Right lobe of liver (tissue), 6 donors: ENCODE results near the gene PGBD2. TPM values are rescaled to one million over a fixed set of nuclear protein-coding genes. Genes with fewer than 3 reads are reported as not detected.
A peak's percentile ranks its signal among the peaks of the same experiment; 100 is the strongest.

Source experiments
- ATAC-seq, 4 donors: fragments of 200-7000 bp; cut with Tn5 transposase; one replicate each; pipeline ENCODE4 v1.9.1; 2020; ENCODE audit warnings: mild to moderate bottlenecking in 4 of 4, moderate library complexity in 4 of 4
- DNase-seq, 3 donors: peaks; one replicate each; pipeline ENCODE4 v3.0.0-alpha.2; 2020
- H3K27ac ChIP-seq, 3 donors: fragments of 200-600 bp; one replicate each; pipeline ENCODE4 v1.8.0; 2022
- H3K27me3 ChIP-seq, 2 donors: fragments of 200-600 bp; one replicate each; pipeline ENCODE4 v1.8.0; 2022
- H3K36me3 ChIP-seq, 4 donors: fragments of 200-600 bp; sonication (generic) in 1 of 4; one replicate each; pipeline versions ENCODE4 v1.5.1 to v1.8.0; 2017 to 2022; ENCODE audit warnings: control low read depth in 1 of 4
- H3K4me1 ChIP-seq, 4 donors: fragments of 200-600 bp; sonication (generic) in 1 of 4; one replicate each; pipeline versions ENCODE4 v1.5.1 to v1.8.0; 2017 to 2022; ENCODE audit warnings: control low read depth in 1 of 4
- H3K4me3 ChIP-seq, 3 donors: fragments of 200-600 bp; one replicate each; pipeline ENCODE4 v1.8.0; 2022
- H3K9me3 ChIP-seq, 4 donors: fragments of 200-600 bp; sonication (generic) in 1 of 4; one replicate each; pipeline versions ENCODE4 v1.5.1 to v1.8.0; 2017 to 2022; ENCODE audit warnings: control low read depth in 1 of 4
- POLR2A ChIP-seq: fragments of 450-650 bp; IDR thresholded peaks from one replicate; pipeline ENCODE4 v1.6.1; 2017; ENCODE audit warnings: antibody characterized with exemption, mild to moderate bottlenecking
- WGBS: methylation state at CpG from one replicate; pipeline ENCODE4 v1.1.6; 2018; ENCODE audit warnings: low coverage, low lambda C conversion rate; ENCODE audit not compliant: insufficient coverage; ENCODE audit errors: missing lambda C conversion rate; 5-methylcytosine and 5-hydroxymethylcytosine counted together
- intact Hi-C, 2 donors: fragments of 100-400 bp; cut with DNase I; formaldehyde crosslinking; loops; one replicate each; pipeline versions ENCODE4 v1.11.2 to v1.14.1; 2022
- total RNA-seq, 6 experiments: library from RNA; depleted of rRNA in 2 of 6; stranded (reverse); fragments of >200 nt in 2 of 6; fragmentation: NEBNext Ultra II Directional in 3 of 6; extraction: Animal tissue kit (Norgen Biotek cat#: 25700) in 3 of 6; gene quantifications; one replicate each; pipeline versions ENCODE4 v1.1.0 to v1.2.4, GENCODE V29; 2016 to 2023
- TF ChIP-seq, protein P1 (sequence below), 4 donors: fragments of 200-600 bp in 3 of 4; fragments of 450-650 bp in 1 of 4; IDR thresholded peaks; one replicate each; pipeline versions ENCODE4 v1.5.1 to v1.8.0; 2016 to 2022; ENCODE audit warnings: antibody characterized with exemption in 4 of 4, mild to moderate bottlenecking in 2 of 4
- donor health status: DM: no; HTN: yes; CAD: no.
- donor health status: DM: no; HTN: no; CAD: no.
- donor health status: DM: no; HTN: no; CAD: no.
- donor health status: DM: no; HTN: yes; CAD: no.
- donor health status: DM: no; HTN: yes; CAD: no.

The PGBD2 gene
- total RNA-seq, 6 experiments from 2014 or later = 2.5 to 4.1 (median 4.0) TPM

DNA sequence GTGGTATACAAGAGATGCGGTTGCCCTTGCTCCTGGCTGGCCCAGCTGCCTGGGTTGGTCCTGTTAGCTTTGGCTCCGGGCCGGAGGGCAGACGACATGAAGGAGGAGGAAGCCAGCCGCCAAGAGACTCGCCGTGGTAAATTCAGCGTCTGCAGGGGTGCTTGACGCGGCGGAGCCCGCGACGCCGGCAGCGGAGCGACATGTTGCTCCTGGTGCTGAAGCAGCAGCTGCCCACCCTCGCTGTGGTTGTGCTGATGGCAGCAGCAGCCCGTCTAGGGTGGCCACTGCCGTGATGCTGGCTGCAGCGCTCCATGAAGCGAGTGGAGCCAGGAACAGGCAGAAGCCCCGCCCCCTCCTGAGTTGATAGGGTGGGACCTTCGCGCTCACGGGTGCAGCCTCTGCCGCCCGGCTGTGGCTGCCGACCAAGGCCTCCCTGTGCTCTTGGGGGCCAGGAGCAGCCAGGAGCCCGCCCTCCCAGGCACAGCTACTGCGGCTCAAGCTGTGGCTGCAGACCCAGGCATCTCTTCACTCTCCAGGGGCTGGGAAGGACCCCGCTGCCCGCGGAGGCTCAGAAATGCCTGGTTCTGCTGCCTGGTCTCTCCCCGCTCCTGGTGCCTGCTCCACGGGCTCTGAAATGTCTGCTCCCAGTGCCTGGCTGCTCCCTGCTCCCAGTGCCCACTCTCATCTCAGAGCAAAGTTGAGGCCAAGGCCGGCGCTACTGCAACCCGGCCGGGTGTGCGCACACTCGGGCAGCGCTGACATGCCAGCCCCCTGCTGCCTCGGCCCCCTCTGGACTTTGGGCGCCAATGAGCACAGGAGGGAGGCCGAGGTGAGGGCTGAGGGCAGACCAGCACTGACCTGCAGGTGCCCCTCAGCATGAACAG, 42.8 kb upstream of the PGBD2 start:
- H3K9me3 ChIP-seq = no peaks in the 10 kb centered on the region
- DNase-seq (peak; percentile 86 to 89 (median 88)), ATAC-seq (peak; percentile 72 to 83 (median 77))
- no peaks in the 10 kb centered on the region for H3K36me3 ChIP-seq
- peaks cover 0 to 7% (median 2%) of the 10 kb centered on the region in 4 donors for H3K4me1 ChIP-seq
- H3K27ac ChIP-seq = peak overlapping the region in 1 of 3 donors; percentile 14
- intact Hi-C loops = no loop called here
- no peaks in the 10 kb centered on the region for H3K27me3 ChIP-seq
- WGBS = 2% methylated on average over 9 of the region's 46 CpGs
- peak; percentile 47 for TF ChIP-seq POLR2A
- TF ChIP-seq, protein P1, sequence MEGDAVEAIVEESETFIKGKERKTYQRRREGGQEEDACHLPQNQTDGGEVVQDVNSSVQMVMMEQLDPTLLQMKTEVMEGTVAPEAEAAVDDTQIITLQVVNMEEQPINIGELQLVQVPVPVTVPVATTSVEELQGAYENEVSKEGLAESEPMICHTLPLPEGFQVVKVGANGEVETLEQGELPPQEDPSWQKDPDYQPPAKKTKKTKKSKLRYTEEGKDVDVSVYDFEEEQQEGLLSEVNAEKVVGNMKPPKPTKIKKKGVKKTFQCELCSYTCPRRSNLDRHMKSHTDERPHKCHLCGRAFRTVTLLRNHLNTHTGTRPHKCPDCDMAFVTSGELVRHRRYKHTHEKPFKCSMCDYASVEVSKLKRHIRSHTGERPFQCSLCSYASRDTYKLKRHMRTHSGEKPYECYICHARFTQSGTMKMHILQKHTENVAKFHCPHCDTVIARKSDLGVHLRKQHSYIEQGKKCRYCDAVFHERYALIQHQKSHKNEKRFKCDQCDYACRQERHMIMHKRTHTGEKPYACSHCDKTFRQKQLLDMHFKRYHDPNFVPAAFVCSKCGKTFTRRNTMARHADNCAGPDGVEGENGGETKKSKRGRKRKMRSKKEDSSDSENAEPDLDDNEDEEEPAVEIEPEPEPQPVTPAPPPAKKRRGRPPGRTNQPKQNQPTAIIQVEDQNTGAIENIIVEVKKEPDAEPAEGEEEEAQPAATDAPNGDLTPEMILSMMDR (IDR thresholded peaks at IDR 0.05) = no peak
- peak overlapping the region; percentile 55 to 60 (median 58) for H3K4me3 ChIP-seq

GRCh38 chr1:248871837-248872401, 34.1 kb upstream of the PGBD2 start:
- 100% methylated on average over 3 of the region's 3 CpGs for WGBS
- ATAC-seq = no peak
- no peaks in the 10 kb centered on the region for H3K27me3 ChIP-seq
- no peaks in the 10 kb centered on the region for H3K9me3 ChIP-seq
- no peak for TF ChIP-seq POLR2A
- TF ChIP-seq, protein P1 (IDR thresholded peaks at IDR 0.05) = no peak
- peaks cover 0 to 7% (median 0%) of the 10 kb centered on the region in 4 donors for H3K4me1 ChIP-seq
- no peak for DNase-seq
- intact Hi-C loops = no loop called here
- no peaks in the 10 kb centered on the region for H3K36me3 ChIP-seq
- no peak overlapping the region for H3K27ac ChIP-seq
- no peak overlapping the region for H3K4me3 ChIP-seq

DNA sequence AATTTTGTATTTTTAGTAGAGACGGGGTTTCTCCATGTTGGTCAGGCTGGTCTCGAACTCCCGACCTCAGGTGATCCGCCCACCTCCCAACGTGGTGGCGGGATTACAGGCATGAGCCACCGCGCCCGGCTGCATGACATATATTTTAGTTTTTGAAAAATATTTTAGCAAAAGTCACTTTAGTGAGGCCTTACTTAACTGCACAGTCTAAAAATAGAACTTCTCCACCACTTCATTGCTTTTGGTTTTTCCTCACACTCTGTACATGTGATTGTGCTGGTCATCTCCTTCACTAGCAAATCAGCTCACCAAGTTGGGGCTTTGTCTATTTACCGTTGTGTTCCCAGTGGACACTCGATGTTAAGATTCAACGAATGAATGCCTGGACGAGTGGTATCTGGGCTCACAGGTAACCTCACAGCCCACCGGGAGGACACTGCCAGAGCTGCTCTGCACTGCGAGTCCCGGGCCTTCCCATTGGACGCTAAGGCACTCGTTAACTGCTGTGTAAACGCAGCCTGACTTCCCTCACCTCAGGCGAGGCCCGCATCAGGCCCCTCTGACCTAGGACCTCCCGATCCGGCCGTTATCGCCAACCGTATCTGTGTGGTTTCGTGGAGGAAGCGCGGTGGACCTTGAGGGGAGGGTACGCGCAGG, 33.2 kb upstream of the PGBD2 start:
- H3K27ac ChIP-seq = peak overlapping the region; percentile 78 to 80 (median 80)
- H3K36me3 ChIP-seq = no peaks in the 10 kb centered on the region
- peaks cover 0 to 7% (median 0%) of the 10 kb centered on the region in 4 donors for H3K4me1 ChIP-seq
- peak in 2 of 3 donors; percentile 61 to 63 for DNase-seq
- H3K9me3 ChIP-seq = no peaks in the 10 kb centered on the region
- H3K27me3 ChIP-seq = no peaks in the 10 kb centered on the region
- ATAC-seq = peak; percentile 57 to 73 (median 62)
- H3K4me3 ChIP-seq = peak overlapping the region; percentile 36 to 60 (median 55)
- TF ChIP-seq, protein P1 (IDR thresholded peaks at IDR 0.05) = no peak
- TF ChIP-seq POLR2A = no peak
- WGBS = 14% methylated on average over 24 of the region's 31 CpGs
- intact Hi-C loops = no loop called here

DNA sequence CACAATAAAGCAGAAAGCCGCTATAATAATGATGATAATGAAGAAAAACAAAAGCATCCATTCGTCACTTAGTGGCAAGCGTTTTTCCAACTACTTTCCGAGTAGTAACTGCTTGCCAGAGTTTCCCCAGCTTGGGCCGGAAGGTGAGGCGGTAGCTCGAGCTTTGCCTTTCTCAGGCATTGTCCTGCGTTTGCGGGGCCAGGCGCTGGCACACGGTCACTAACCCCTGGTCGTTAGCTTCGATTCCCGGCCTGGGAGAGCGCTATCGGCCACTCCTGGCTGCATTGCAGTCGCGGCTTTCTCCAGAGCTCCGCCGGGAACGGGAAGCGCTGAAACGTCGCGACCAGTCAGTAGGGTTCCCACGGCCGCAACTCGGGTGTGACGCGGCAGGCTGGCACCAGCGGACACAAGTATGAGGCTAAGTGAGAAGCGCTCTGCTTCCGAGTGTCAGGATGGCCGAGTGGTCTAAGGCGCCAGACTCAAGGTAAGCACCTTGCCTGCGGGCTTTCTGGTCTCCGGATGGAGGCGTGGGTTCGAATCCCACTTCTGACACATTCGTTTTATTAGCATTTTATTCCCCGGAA, 32.5 kb upstream of the PGBD2 start:
- Histone ChIP-seq H3K27me3 (no peaks in the 10 kb centered on the region), H3K4me1 (peaks cover 0 to 7% (median 0%) of the 10 kb centered on the region in 4 donors), H3K27ac (peak overlapping the region; percentile 78 to 80 (median 80)), H3K4me3 (peak overlapping the region; percentile 36 to 60 (median 55)), H3K36me3 (no peaks in the 10 kb centered on the region), H3K9me3 (no peaks in the 10 kb centered on the region)
- DNase-seq = peak; percentile 91 to 93 (median 91)
- intact Hi-C loops = no loop called here
- TF ChIP-seq, protein P1 (IDR thresholded peaks at IDR 0.05) = no peak
- peak; percentile 50 for TF ChIP-seq POLR2A
- peak; percentile 91 to 94 (median 93) for ATAC-seq
- 2% methylated on average over 23 of the region's 41 CpGs for WGBS
